Measurements from ENCODE around the gene PTGR3. TPM values are rescaled to one million over a fixed set of nuclear protein-coding genes. Genes with fewer than 3 reads are reported as not detected.

The PTGR3 gene
- total and polyA plus RNA-seq, 2 donors from 2014 or later: 21.1 to 36.8 TPM

DNA sequence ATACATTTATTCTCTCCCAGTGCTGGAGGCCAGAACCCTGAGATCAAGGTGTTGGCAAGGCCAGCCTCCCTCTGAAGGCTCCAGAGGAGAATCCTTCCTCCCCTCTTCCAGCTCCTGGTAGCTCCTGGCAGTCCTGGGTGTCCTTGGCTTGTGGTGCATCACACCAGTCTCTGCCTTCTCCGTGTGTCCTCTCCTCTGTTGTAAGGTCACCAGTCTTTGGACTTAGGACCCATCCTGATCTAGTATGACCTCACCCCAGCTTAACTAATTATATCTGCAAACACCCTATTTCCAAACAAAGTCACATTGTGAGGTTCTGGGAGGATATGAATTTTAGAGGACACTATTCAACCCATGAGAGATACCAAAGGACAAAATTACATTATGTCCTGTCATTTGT is 32.8 kb upstream of the PTGR3 start:
- TF ChIP-seq, protein P1, sequence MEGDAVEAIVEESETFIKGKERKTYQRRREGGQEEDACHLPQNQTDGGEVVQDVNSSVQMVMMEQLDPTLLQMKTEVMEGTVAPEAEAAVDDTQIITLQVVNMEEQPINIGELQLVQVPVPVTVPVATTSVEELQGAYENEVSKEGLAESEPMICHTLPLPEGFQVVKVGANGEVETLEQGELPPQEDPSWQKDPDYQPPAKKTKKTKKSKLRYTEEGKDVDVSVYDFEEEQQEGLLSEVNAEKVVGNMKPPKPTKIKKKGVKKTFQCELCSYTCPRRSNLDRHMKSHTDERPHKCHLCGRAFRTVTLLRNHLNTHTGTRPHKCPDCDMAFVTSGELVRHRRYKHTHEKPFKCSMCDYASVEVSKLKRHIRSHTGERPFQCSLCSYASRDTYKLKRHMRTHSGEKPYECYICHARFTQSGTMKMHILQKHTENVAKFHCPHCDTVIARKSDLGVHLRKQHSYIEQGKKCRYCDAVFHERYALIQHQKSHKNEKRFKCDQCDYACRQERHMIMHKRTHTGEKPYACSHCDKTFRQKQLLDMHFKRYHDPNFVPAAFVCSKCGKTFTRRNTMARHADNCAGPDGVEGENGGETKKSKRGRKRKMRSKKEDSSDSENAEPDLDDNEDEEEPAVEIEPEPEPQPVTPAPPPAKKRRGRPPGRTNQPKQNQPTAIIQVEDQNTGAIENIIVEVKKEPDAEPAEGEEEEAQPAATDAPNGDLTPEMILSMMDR (IDR thresholded peaks at IDR 0.05; ENCODE audit: borderline replicate concordance, extremely low read depth, insufficient read depth): no peak
- Histone ChIP-seq H3K27me3 (ENCODE audit: control insufficient read depth, insufficient read depth, low read length) (no peaks in the 10 kb centered on the region), H3K9me3 (ENCODE audit: control insufficient read depth in 2 of 3, insufficient read depth in 1 of 3, low read length in 3 of 3) (no peaks in the 10 kb centered on the region), H3K4me3 (ENCODE audit: low read length in 3 of 3) (no peak overlapping the region), H3K36me3 (ENCODE audit: control insufficient read depth in 2 of 3, insufficient read depth in 3 of 3, low read length in 3 of 3) (no peaks in the 10 kb centered on the region), H3K9ac (ENCODE audit: low read length in 3 of 3) (no peak overlapping the region), H3K4me1 (ENCODE audit: control insufficient read depth in 2 of 3, insufficient read depth in 2 of 3, low read depth in 1 of 3, low read length in 3 of 3) (peaks cover 2 to 8% (median 7%) of the 10 kb centered on the region in 3 donors), H3K27ac (ENCODE audit: low read depth in 2 of 2, low read length in 2 of 2) (no peak overlapping the region)
- FAIRE-seq (no peak), DNase-seq (no peak)
- intact Hi-C loops (cut with DNase I): no loop called here

DNA sequence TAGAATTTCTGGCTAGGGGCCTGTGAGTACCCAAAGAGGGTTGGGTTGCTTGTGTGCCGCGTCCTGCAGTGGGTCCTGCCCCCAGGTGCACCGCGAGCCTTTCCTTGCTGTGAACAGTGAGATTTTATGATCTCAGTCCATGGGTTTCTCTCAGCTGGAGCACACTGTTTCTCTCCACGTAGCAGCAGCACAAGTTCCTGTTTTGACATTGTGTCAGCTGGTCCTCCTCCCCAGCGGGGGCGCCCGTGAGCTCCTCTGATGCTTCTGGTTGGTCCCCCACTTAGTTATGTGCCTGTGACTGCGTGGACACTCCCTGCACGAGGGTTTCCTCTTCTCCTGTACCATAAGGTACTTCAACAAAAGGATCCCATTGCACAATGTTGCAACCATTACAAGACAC is 31.5 kb upstream of the PTGR3 start:
- H3K9me3 ChIP-seq (ENCODE audit: control insufficient read depth in 2 of 3, insufficient read depth in 1 of 3, low read length in 3 of 3): no peaks in the 10 kb centered on the region
- peaks cover 0 to 7% (median 6%) of the 10 kb centered on the region in 3 donors for H3K4me1 ChIP-seq (ENCODE audit: control insufficient read depth in 2 of 3, insufficient read depth in 2 of 3, low read depth in 1 of 3, low read length in 3 of 3)
- no peak overlapping the region for H3K9ac ChIP-seq (ENCODE audit: low read length in 3 of 3)
- no peaks in the 10 kb centered on the region for H3K27me3 ChIP-seq (ENCODE audit: control insufficient read depth, insufficient read depth, low read length)
- H3K27ac ChIP-seq (ENCODE audit: low read depth in 2 of 2, low read length in 2 of 2): no peak overlapping the region
- FAIRE-seq (no peak), DNase-seq (no peak)
- intact Hi-C loops (cut with DNase I): no loop called here
- TF ChIP-seq, protein P1 (IDR thresholded peaks at IDR 0.05; ENCODE audit: borderline replicate concordance, extremely low read depth, insufficient read depth): no peak
- no peaks in the 10 kb centered on the region for H3K36me3 ChIP-seq (ENCODE audit: control insufficient read depth in 2 of 3, insufficient read depth in 3 of 3, low read length in 3 of 3)
- no peak overlapping the region for H3K4me3 ChIP-seq (ENCODE audit: low read length in 3 of 3)

DNA sequence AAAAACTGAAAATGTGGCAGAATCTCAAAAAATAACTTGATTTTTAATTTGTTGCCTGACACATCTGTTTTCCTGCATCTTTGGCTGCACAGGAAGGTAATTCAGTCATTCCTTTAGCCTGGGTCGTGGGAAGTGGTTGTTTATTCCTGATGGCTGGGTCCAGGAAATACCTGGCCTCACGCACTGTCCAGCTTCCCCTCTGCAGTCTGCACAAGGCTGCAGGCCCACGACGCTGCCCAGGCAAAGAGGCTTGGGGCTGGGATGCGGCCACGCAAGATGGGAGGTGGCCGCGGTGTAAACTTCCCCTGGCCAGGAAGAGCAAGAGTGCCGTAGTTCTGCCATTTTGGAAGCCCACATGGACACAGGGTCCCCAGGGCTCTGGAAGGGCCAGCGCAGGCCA is 29.8 kb upstream of the PTGR3 start:
- no peak for FAIRE-seq

More for the DNA sequence above, 29.8 kb upstream of the PTGR3 start:
- intact Hi-C loops (cut with DNase I): no loop called here
- no peaks in the 10 kb centered on the region for H3K27me3 ChIP-seq (ENCODE audit: control insufficient read depth, insufficient read depth, low read length)
- no peaks in the 10 kb centered on the region for H3K36me3 ChIP-seq (ENCODE audit: control insufficient read depth in 2 of 3, insufficient read depth in 3 of 3, low read length in 3 of 3)
- H3K4me3 ChIP-seq (ENCODE audit: low read length in 3 of 3): no peak overlapping the region
- H3K9ac ChIP-seq (ENCODE audit: low read length in 3 of 3): no peak overlapping the region
- no peak overlapping the region for H3K27ac ChIP-seq (ENCODE audit: low read depth in 2 of 2, low read length in 2 of 2)
- H3K4me1 ChIP-seq (ENCODE audit: control insufficient read depth in 2 of 3, insufficient read depth in 2 of 3, low read depth in 1 of 3, low read length in 3 of 3): peaks cover 0 to 3% (median 2%) of the 10 kb centered on the region in 3 donors
- TF ChIP-seq, protein P1 (IDR thresholded peaks at IDR 0.05; ENCODE audit: borderline replicate concordance, extremely low read depth, insufficient read depth): no peak
- H3K9me3 ChIP-seq (ENCODE audit: control insufficient read depth in 2 of 3, insufficient read depth in 1 of 3, low read length in 3 of 3): no peaks in the 10 kb centered on the region
- no peak for DNase-seq

All from kidney (tissue), 14 donors.